ENCODE measurements around the gene NLGN1.
"Not testable (repeated sequence)": the region's sequence is repeated elsewhere in the genome, so short reads cannot be mapped to it uniquely, and the experiment has no call there.

NLGN1 gene

GRCh38 chr3:174223626-174224025 is 826.1 kb downstream of the NLGN1 start:
- DNase-seq (ENCODE audit: low spot score): no peak

GRCh38 chr3:174229916-174230315 is 832.4 kb downstream of the NLGN1 start:
- no peak for DNase-seq (ENCODE audit: low spot score)

GRCh38 chr3:174232028-174232657 is 834.6 kb downstream of the NLGN1 start:
- DNase-seq (ENCODE audit: low spot score): not testable (repeated sequence)

GRCh38 chr3:174232658-174233429 is 835.3 kb downstream of the NLGN1 start:
- DNase-seq (ENCODE audit: low spot score): no peak

- no peak for DNase-seq (ENCODE audit: low spot score)
Measured at GRCh38 chr3:174233511-174233910, 836.0 kb downstream of the NLGN1 start.

- no peak for DNase-seq (ENCODE audit: low spot score)
Measured at GRCh38 chr3:174242311-174243041, 844.9 kb downstream of the NLGN1 start.

- DNase-seq (ENCODE audit: low spot score): no peak
Measured at GRCh38 chr3:174243171-174243570, 845.6 kb downstream of the NLGN1 start.

GRCh38 chr3:174247687-174248152 is 850.2 kb downstream of the NLGN1 start:
- DNase-seq (ENCODE audit: low spot score): no peak

- DNase-seq (ENCODE audit: low spot score): no peak
Measured at GRCh38 chr3:174251681-174252080, 854.1 kb downstream of the NLGN1 start.

- DNase-seq (ENCODE audit: low spot score): peak; percentile 15
Measured at GRCh38 chr3:174253196-174253823, 855.8 kb downstream of the NLGN1 start.

- no peak for DNase-seq (ENCODE audit: low spot score)
Measured at GRCh38 chr3:174253940-174254339, 856.4 kb downstream of the NLGN1 start.

- DNase-seq (ENCODE audit: low spot score): no peak
Measured at GRCh38 chr3:174255454-174255853, 857.9 kb downstream of the NLGN1 start.

GRCh38 chr3:174266476-174266875 is 868.9 kb downstream of the NLGN1 start:
- no peak for DNase-seq (ENCODE audit: low spot score)

- no peak for DNase-seq (ENCODE audit: low spot score)
Measured at GRCh38 chr3:174268061-174268460, 870.5 kb downstream of the NLGN1 start.

GRCh38 chr3:174268586-174268985 is 871.0 kb downstream of the NLGN1 start:
- DNase-seq (ENCODE audit: low spot score): no peak

- no peak for DNase-seq (ENCODE audit: low spot score)
Measured at GRCh38 chr3:174270841-174271240, 873.3 kb downstream of the NLGN1 start.

GRCh38 chr3:174275336-174275735 is 877.8 kb downstream of the NLGN1 start:
- DNase-seq (ENCODE audit: low spot score): no peak

GRCh38 chr3:174276826-174277225 is 879.3 kb downstream of the NLGN1 start:
- DNase-seq (ENCODE audit: low spot score): no peak

GRCh38 chr3:174278094-174278493 is 880.5 kb downstream of the NLGN1 start:
- no peak for DNase-seq (ENCODE audit: low spot score)

GRCh38 chr3:174280186-174280585 is 882.6 kb downstream of the NLGN1 start:
- DNase-seq (ENCODE audit: low spot score): no peak

- no peak for DNase-seq (ENCODE audit: low spot score)
Measured at GRCh38 chr3:174285242-174285864, 887.8 kb downstream of the NLGN1 start.

- no peak for DNase-seq (ENCODE audit: low spot score)
Measured at GRCh38 chr3:174287705-174288104, 890.2 kb downstream of the NLGN1 start.

Measured in pons (tissue), 1 donor.